Measurements from ENCODE around the gene PTPRN2. TPM values are rescaled to one million over a fixed set of nuclear protein-coding genes. Genes with fewer than 3 reads are reported as not detected.

PTPRN2 gene
- total and polyA plus RNA-seq, 9 of the 15 experiments (the other 6 are each of a cell fraction or from before 2014, with no cell fraction given), result not detected

GRCh38 chr7:157828881-157829280 is 758.7 kb downstream of the PTPRN2 start (continued):
- TF ChIP-seq RREB1 (CRISPR knock-in tag; IDR thresholded peaks at IDR 0.05), result no peak
- no peak for TF ChIP-seq ZNF239 (CRISPR knock-in tag; IDR thresholded peaks at IDR 0.05)
- no peak for TF ChIP-seq ASH1L (IDR thresholded peaks at IDR 0.05; ENCODE audit: borderline replicate concordance, low read depth, partially characterized antibody)
- no peak for TF ChIP-seq DPF2 (IDR thresholded peaks at IDR 0.05)
- no peak for TF ChIP-seq RNF219 (CRISPR knock-in tag; IDR thresholded peaks at IDR 0.05)
- TF ChIP-seq ZNF695 (CRISPR knock-in tag; IDR thresholded peaks at IDR 0.05), result no peak
- no peak for TF ChIP-seq RB1 (IDR thresholded peaks at IDR 0.05; ENCODE audit: low read depth)
- TF ChIP-seq NCOR1 (IDR thresholded peaks at IDR 0.05), result no peak
